Measurements from ENCODE around the gene PAPPA. TPM values are rescaled to one million over a fixed set of nuclear protein-coding genes. Genes with fewer than 3 reads are reported as not detected.

Gene PAPPA
- total RNA-seq, 1 experiment from 2014 or later: 0.21 TPM

DNA sequence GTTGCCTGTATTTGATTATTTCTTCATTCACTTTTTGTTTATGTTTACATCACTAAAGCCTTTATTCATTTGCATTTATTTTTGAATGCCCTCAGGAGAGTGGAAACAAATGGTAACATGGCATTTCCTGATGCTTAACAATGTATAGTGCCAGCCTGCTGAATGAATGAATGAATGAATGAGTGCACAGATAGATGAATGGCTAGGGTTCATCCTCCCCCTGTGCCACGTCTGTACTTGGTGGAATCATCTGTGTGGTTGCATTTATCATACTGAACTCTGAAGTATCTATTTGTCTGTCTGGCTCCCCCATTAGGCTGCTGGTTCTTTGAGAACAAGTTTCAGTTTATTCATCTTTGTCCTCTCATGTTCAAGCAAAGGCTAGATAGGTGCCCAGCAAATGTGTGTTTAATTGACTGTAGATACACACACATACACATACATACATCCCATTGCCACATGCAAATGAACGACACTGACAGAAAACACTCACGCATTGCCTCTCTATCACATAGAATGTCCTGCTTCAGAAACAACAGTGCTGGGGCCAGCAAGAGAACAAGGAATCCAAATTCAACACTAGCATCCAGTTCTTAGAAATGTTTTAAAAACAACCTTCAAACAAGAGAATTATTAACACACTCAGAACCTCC, 150.4 kb downstream of the PAPPA start:
- H3K36me3 ChIP-seq (replicated peaks; ENCODE audit: control insufficient read depth, insufficient read depth, low read length): no peaks in the 10 kb centered on the region
- no peaks in the 10 kb centered on the region for H3K27me3 ChIP-seq (ENCODE audit: control insufficient read depth, insufficient read depth, low read length)
- DNase-seq: no peak
- no peak overlapping the region for H3K4me3 ChIP-seq (ENCODE audit: insufficient read depth, low read depth, low read length)

DNA sequence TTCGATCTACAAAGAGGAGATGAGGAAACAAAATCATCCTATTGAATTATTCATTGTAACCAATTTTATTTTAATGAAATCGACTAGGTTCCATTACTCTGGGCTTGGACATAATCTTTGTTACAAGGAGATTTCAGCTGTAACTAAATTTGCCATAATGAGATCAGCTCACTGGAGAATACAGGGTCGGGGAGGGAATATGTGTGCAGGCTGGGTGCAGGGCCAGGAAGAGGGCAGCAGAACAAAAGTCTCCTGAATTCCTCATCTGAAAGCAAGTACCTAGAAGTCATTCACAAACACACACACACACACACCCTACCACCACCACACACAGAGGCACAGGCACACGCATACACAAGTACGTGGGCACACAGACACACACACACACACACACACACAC, 151.2 kb downstream of the PAPPA start:
- H3K36me3 ChIP-seq (replicated peaks; ENCODE audit: control insufficient read depth, insufficient read depth, low read length): no peaks in the 10 kb centered on the region
- H3K27me3 ChIP-seq (ENCODE audit: control insufficient read depth, insufficient read depth, low read length): no peaks in the 10 kb centered on the region
- no peak overlapping the region for H3K4me3 ChIP-seq (ENCODE audit: insufficient read depth, low read depth, low read length)
- no peak for DNase-seq

DNA sequence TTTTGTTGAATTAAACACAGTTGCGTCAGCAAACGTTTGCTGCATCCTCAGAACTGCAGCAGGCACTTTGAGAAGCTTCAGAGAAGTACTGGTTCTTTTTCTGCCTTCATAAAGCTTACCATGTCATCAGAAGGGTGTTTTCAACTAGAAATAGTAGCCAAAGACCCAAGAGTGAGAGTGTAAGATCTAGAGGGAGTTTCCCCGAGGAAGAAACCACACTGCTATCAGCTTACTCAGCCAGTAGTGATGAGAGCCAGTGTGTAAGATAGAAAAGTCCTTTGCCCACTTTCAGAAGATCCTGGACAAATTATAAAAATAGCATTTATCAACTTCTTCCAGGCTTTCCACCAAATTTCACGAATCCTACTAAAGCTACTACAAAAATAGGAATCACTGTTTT, 154.5 kb downstream of the PAPPA start:
- Histone ChIP-seq H3K36me3 (replicated peaks; ENCODE audit: control insufficient read depth, insufficient read depth, low read length) (no peaks in the 10 kb centered on the region), H3K4me3 (ENCODE audit: insufficient read depth, low read depth, low read length) (no peak overlapping the region), H3K27me3 (ENCODE audit: control insufficient read depth, insufficient read depth, low read length) (no peaks in the 10 kb centered on the region)
- DNase-seq: no peak

DNA sequence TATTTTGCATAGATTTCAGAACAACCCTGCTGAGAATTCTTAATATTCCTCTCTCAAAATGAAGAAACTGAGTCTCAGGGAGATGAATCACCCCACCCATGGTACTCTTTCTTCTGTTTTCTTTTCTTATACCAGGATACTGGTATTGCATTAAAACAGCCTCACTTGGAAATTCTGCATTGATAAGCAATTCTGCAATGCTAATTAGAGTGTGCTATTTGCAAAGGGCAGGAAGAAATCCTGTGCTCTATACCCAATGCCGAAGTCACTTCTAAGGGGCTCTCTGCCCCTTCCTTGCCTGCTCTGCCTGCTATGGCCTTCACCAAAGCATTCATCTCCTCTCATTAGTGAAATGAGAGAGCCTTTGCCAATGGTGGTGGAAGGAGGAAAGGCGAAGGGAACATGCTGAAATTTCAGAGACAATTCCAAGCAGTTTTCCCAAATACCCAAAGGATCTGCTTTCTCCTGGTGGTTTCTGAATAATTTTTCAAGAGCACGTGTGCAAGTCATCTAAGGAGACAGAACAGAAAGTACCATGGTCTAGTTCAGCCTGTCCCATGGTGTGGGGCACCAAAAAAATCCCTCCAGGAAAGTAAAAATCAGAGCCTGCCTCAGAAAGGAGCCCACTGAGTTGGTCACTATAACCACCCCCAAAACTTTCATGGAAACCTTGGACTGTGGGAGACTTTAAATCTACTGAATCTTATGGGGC, 156.5 kb downstream of the PAPPA start:
- H3K4me3 ChIP-seq (ENCODE audit: insufficient read depth, low read depth, low read length): no peak overlapping the region
- H3K27me3 ChIP-seq (ENCODE audit: control insufficient read depth, insufficient read depth, low read length): no peaks in the 10 kb centered on the region
- no peaks in the 10 kb centered on the region for H3K36me3 ChIP-seq (replicated peaks; ENCODE audit: control insufficient read depth, insufficient read depth, low read length)
- DNase-seq: no peak

DNA sequence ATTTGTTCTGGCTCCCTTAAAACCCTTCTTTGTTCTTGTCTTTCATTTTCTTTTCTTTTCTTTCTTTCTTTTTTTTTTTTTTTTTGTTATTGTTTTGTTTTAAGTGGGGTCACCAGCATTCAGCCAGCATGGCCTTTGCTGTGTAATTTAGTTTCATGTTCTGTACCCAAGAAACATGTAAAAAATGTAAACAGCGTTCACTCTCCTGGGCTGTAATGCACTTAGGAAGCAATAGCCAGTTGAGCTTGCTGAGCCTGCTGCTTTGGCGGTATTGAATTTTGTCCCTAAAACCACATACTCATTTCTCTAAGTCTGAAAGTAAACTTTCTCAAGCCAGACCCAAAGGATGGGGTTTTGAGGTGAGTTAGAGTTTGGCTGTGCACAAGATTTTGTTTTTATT, 158.6 kb downstream of the PAPPA start:
- DNase-seq: no peak
- Histone ChIP-seq H3K4me3 (ENCODE audit: insufficient read depth, low read depth, low read length) (no peak overlapping the region), H3K36me3 (replicated peaks; ENCODE audit: control insufficient read depth, insufficient read depth, low read length) (no peaks in the 10 kb centered on the region), H3K27me3 (ENCODE audit: control insufficient read depth, insufficient read depth, low read length) (no peaks in the 10 kb centered on the region; the same call in 1 of the 2 replicates)

DNA sequence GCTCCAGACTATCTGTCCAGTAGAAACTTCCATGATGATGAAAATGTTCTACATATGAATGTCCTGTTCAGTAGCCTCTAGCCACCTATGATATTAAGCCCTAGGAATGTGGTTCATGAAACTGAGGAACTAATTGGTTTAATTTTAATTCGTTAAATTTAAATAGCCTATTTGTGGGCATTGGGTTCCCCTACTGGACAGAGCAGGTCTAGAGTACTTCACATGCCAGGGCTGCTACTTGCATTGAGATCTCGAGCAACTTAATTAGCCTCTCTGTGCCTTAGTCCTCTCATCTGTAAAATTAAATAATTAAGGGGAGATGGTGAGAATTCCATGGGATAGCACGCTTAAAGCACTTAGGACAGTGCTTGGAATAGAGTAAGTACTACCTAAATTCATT, 160.0 kb downstream of the PAPPA start:
- Histone ChIP-seq H3K27me3 (ENCODE audit: control insufficient read depth, insufficient read depth, low read length) (no peaks in the 10 kb centered on the region; the same call in 1 of the 2 replicates), H3K4me3 (ENCODE audit: insufficient read depth, low read depth, low read length) (no peak overlapping the region), H3K36me3 (replicated peaks; ENCODE audit: control insufficient read depth, insufficient read depth, low read length) (no peaks in the 10 kb centered on the region)
- no peak for DNase-seq

DNA sequence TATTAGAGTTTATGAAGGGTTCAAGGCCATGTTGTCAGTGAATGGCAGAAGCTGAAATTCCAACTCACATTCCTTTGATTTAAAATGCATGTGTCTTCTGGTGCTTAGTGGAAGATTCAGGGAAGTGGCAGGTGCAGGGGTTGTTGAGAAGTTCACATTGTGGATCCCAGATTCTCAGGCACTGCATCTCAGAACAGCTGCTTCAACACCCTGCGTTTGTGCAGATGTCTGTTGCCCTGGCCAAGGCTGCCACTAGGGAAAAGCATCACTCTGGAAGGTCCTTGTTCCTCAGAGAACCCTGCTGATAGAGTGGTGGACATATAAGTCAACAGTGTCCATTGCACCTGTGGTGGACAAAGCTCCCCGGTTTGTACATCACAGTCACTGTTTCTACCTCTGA, 162.7 kb downstream of the PAPPA start:
- Histone ChIP-seq H3K36me3 (replicated peaks; ENCODE audit: control insufficient read depth, insufficient read depth, low read length) (no peaks in the 10 kb centered on the region), H3K27me3 (ENCODE audit: control insufficient read depth, insufficient read depth, low read length) (no peaks in the 10 kb centered on the region; the same call in 1 of the 2 replicates)
- DNase-seq: no peak

DNA sequence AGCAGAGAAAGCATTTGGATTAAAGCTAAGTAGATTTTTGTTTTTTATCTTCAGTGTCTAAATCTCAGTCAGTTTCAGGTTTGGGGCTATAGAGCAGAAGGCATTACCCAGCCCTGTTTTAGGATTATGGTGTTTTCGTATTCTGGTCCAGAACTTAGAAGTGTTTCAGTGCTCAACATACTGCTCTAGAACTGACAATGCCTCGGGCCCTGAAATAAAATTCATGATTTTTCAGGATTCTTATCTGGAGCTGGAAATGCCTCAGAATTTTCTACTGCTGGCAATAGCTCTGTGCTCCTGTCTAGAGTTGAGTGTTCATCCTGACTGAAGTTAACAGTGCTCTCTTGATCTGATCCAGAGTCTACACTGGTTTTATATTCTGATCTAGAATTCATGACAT, 163.9 kb downstream of the PAPPA start:
- Histone ChIP-seq H3K36me3 (replicated peaks; ENCODE audit: control insufficient read depth, insufficient read depth, low read length) (no peaks in the 10 kb centered on the region), H3K4me3 (ENCODE audit: insufficient read depth, low read depth, low read length) (no peak overlapping the region), H3K27me3 (ENCODE audit: control insufficient read depth, insufficient read depth, low read length) (no peaks in the 10 kb centered on the region; the same call in 1 of the 2 replicates)
- no peak for DNase-seq

More for the DNA sequence above, 162.7 kb downstream of the PAPPA start:
- no peak overlapping the region for H3K4me3 ChIP-seq (ENCODE audit: insufficient read depth, low read depth, low read length)

DNA sequence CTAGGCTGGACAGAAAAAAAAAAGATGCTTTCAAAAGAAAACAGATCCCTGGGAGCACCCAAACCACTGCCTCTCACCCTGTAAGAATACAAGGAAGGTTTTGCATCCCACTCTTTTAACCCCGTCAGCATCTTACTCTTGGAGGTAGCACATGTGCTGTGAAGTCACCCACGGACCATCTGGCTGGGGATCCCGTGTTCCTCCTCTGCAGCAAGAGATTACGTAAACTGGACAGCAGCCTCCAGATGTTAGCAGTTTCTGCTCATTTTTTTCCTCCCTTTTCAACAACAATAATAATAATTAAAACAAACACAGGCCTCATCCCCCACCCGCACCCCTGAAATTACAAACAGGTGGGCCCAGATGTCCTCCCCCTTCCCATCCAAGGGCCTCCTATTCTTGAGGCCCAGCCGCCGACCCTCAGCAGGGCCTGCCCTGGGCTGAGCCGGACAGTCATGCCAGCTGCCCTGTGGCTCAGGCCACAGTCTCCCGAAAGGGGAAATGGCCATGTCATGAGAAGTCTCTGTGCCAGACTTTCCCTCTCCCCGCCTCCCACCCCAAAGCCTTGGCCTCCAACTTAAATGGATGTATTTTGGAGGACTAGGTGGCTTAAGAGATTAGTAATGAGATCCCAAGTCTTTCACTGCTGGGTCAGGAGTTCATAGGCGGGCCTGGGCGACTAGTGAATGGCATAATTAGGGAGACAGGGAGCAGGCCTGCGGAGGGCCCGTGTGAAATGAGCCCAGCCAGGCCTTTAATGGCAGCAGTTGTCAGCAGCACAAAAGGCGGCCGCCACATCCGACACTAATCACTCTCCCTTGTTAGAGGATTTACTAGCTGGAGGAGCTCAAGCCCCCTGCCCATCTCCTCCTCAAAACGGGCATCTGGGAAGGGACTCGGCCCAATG, 165.1 kb downstream of the PAPPA start:
- H3K27me3 ChIP-seq (ENCODE audit: control insufficient read depth, insufficient read depth, low read length): no peaks in the 10 kb centered on the region; the same call in 1 of the 2 replicates
- H3K4me3 ChIP-seq (ENCODE audit: insufficient read depth, low read depth, low read length): no peak overlapping the region
- no peak for DNase-seq
- H3K36me3 ChIP-seq (replicated peaks; ENCODE audit: control insufficient read depth, insufficient read depth, low read length): no peaks in the 10 kb centered on the region

DNA sequence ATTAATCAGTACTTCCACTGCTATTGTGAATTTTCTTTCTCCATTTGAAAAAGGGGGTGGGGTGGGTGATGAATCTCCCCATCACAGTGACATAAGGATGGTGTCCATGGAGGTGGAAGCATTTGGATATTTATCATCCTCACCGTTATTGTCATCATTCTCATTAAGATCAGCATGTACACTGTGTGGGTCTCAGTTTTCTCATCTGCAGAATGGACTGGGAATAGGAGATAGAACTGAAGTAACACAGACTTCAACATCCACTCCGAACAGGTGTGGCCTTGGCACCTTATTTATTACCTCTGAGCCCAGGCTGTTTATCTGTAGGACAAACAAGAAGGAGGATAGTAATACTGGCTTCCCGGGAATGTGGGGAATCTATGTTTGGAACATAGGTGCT, 165.9 kb downstream of the PAPPA start:
- DNase-seq: no peak
- Histone ChIP-seq H3K36me3 (replicated peaks; ENCODE audit: control insufficient read depth, insufficient read depth, low read length) (no peaks in the 10 kb centered on the region), H3K27me3 (ENCODE audit: control insufficient read depth, insufficient read depth, low read length) (no peaks in the 10 kb centered on the region; the same call in 1 of the 2 replicates), H3K4me3 (ENCODE audit: insufficient read depth, low read depth, low read length) (no peak overlapping the region)

DNA sequence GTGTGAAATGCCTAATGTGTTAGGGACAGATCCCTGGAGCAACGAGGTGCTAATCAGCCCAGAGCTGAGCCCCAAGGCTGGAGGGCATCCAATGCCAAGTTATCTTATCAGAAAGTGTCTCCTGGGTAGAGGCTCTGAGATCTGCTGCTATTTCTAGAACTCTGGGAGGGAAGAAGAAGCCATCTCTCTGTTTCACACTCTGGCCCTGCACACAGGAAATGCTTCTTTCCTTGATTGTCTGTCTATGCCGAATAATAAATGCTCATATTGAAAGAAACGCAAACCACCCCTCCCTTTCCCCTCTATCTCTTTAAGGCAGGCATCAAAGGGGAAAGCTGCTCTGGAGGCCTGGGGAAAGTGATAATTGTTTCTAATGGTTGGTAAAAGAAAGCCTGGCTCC, 166.7 kb downstream of the PAPPA start:
- no peak overlapping the region for H3K4me3 ChIP-seq (ENCODE audit: insufficient read depth, low read depth, low read length)
- H3K27me3 ChIP-seq (ENCODE audit: control insufficient read depth, insufficient read depth, low read length): no peaks in the 10 kb centered on the region; the same call in 1 of the 2 replicates
- no peaks in the 10 kb centered on the region for H3K36me3 ChIP-seq (replicated peaks; ENCODE audit: control insufficient read depth, insufficient read depth, low read length)
- DNase-seq: no peak

DNA sequence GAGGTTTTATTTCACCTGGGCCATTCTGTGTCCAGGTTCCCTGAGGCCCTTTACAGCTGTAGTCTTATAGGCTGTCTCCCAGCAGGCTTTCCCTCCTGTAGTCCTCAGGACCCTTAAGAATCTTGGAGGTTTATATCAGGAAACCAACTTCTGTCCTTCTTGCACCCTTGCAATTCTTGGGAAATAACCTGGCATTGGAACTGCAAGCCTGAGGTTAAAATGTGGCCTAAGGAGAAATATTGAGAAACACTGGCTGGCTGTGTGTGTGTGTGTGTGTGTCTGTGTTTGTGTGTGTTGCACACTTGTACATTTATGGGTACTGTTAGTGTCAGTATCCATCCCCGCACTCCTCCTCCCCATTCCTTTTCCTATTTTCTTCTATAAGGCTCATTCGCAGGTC, 168.9 kb downstream of the PAPPA start:
- Histone ChIP-seq H3K27me3 (ENCODE audit: control insufficient read depth, insufficient read depth, low read length) (peaks cover 3% of the 10 kb centered on the region; the same call in 1 of the 2 replicates), H3K36me3 (replicated peaks; ENCODE audit: control insufficient read depth, insufficient read depth, low read length) (no peaks in the 10 kb centered on the region), H3K4me3 (ENCODE audit: insufficient read depth, low read depth, low read length) (no peak overlapping the region)
- no peak for DNase-seq

DNA sequence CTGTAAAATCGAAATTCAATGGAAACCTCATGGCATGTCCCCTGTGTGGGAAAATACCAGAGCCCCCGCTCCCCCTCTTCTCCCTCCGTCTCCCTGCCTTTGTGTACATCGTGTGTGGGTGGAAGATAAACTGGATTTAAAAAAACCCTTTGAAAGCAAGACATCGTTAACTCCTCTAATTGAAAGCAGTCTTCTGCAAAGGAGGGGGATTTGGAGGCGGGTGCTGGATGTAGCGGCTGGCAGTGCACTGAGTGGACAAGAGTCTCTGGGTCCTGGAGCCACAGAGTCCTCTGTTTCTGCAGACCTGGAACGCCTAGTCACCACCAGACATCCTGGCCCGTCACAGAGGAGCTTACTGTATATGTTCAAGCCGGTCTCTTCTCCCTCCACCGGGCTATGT, 169.4 kb downstream of the PAPPA start:
- no peak overlapping the region for H3K4me3 ChIP-seq (ENCODE audit: insufficient read depth, low read depth, low read length)
- no peaks in the 10 kb centered on the region for H3K36me3 ChIP-seq (replicated peaks; ENCODE audit: control insufficient read depth, insufficient read depth, low read length)
- DNase-seq: no peak
- peaks cover 3% of the 10 kb centered on the region; the same call in 1 of the 2 replicates for H3K27me3 ChIP-seq (ENCODE audit: control insufficient read depth, insufficient read depth, low read length)

DNA sequence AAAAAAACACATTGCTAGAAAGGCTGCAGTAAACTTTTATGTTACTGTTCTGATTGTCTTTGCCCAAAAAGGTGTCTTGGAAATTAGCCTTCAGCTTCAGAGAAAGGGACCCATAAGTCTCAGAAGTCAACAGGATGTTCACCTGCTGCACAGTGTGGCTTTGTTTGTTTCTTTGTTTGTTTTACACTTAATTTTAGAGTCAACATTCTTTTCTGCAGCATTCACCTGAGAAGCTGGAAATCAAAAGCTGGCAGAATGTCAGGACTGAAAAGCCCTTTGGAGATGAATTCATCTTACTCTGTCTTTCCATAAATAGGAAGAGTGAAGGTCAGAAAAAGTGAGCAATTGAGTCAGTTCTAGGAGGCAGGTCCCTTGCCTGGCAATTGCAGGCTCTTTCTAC, 170.0 kb downstream of the PAPPA start:
- H3K4me3 ChIP-seq (ENCODE audit: insufficient read depth, low read depth, low read length): no peak overlapping the region
- H3K36me3 ChIP-seq (replicated peaks; ENCODE audit: control insufficient read depth, insufficient read depth, low read length): no peaks in the 10 kb centered on the region
- H3K27me3 ChIP-seq (ENCODE audit: control insufficient read depth, insufficient read depth, low read length): peaks cover 3% of the 10 kb centered on the region; the same call in 1 of the 2 replicates
- DNase-seq: no peak
